SK-N-SH treated with all-trans-retinoic acid at 6 μM for 48 hours (cell line): Measurements from ENCODE around the gene UQCR11.

Experiments used
- ARNTL ChIP-seq: fragments of 450-650 bp; formaldehyde crosslinking; IDR thresholded peaks from 2 replicates; pipeline ENCODE4 v1.5.0; 2020; ENCODE audit warnings: low read depth, mild to moderate bottlenecking, moderate library complexity, borderline replicate concordance
- BACH2 ChIP-seq: fragments of 250-450 bp; sonication (Bioruptor Pico); IDR thresholded peaks from 2 replicates; pipeline ENCODE4 v1.9.0; 2021; ENCODE audit warnings: mild to moderate bottlenecking, borderline replicate concordance
- CREB5 ChIP-seq: fragments of 250-450 bp; sonication (Bioruptor Pico); IDR thresholded peaks from 2 replicates; pipeline ENCODE4 v1.5.1; 2020; ENCODE audit warnings: low read depth, mild to moderate bottlenecking, moderate library complexity
- CSDC2 ChIP-seq: fragments of 250-450 bp; sonication (Bioruptor Pico); IDR thresholded peaks from 2 replicates; pipeline ENCODE4 v1.5.0; 2020; ENCODE audit warnings: mild to moderate bottlenecking, moderate library complexity
- ESRRG ChIP-seq: fragments of 250-450 bp; sonication (Bioruptor Pico); IDR thresholded peaks from 2 replicates; pipeline ENCODE4 v1.6.1; 2021; ENCODE audit warnings: mild to moderate bottlenecking
- GLIS3 ChIP-seq: fragments of 250-450 bp; sonication (Bioruptor Pico); IDR thresholded peaks from 2 replicates; pipeline ENCODE4 v1.5.0; 2020; ENCODE audit warnings: mild to moderate bottlenecking, moderate library complexity
- ISL1 ChIP-seq: fragments of 250-450 bp; sonication (Bioruptor Pico); IDR thresholded peaks from 2 replicates; pipeline ENCODE4 v2.1.2; 2022; ENCODE audit warnings: mild to moderate bottlenecking, moderate library complexity
- POU6F1 ChIP-seq: fragments of 250-450 bp; sonication (Bioruptor Pico); IDR thresholded peaks from 2 replicates; pipeline ENCODE4 v1.8.0; 2021; ENCODE audit warnings: low read depth, mild to moderate bottlenecking, moderate library complexity, borderline replicate concordance
- PPARA ChIP-seq: fragments of 250-450 bp; sonication (Bioruptor Pico); IDR thresholded peaks from 2 replicates; pipeline ENCODE4 v1.5.0; 2020; ENCODE audit warnings: mild to moderate bottlenecking, borderline replicate concordance
- RARB ChIP-seq: fragments of 250-450 bp; sonication (Bioruptor Pico); IDR thresholded peaks from 2 replicates; pipeline ENCODE4 v1.8.0; 2021; ENCODE audit warnings: mild to moderate bottlenecking, moderate library complexity
- SNAI2 ChIP-seq: fragments of 250-450 bp; sonication (Bioruptor Pico); IDR thresholded peaks from 2 replicates; pipeline ENCODE4 v1.5.0; 2020; ENCODE audit warnings: mild to moderate bottlenecking, moderate library complexity
- TCF4 ChIP-seq: fragments of 250-450 bp; sonication (Bioruptor Pico); IDR thresholded peaks from 2 replicates; pipeline ENCODE4 v1.8.0; 2021; ENCODE audit warnings: mild to moderate bottlenecking, moderate library complexity, borderline replicate concordance
- ZFP3 ChIP-seq: fragments of 250-450 bp; sonication (Bioruptor Pico); IDR thresholded peaks from 2 replicates; pipeline ENCODE4 v1.5.0; 2020; ENCODE audit warnings: mild to moderate bottlenecking, moderate library complexity
- ZFP30 ChIP-seq: fragments of 450-650 bp; formaldehyde crosslinking; IDR thresholded peaks from 2 replicates; pipeline ENCODE4 v1.5.0; 2022; ENCODE audit warnings: mild to moderate bottlenecking, moderate library complexity

- TF ChIP-seq RARB (CRISPR knock-in tag), result no peak
- TF ChIP-seq ESRRG (CRISPR knock-in tag), result no peak
- no peak for TF ChIP-seq ZFP30
- TF ChIP-seq BACH2 (CRISPR knock-in tag), result no peak
- no peak for TF ChIP-seq GLIS3 (CRISPR knock-in tag)
- no peak for TF ChIP-seq PPARA (CRISPR knock-in tag)
- TF ChIP-seq ZFP3, result no peak
- no peak for TF ChIP-seq SNAI2 (CRISPR knock-in tag)
- no peak for TF ChIP-seq TCF4
- no peak for TF ChIP-seq CSDC2 (CRISPR knock-in tag)
- no peak for TF ChIP-seq ARNTL (CRISPR knock-in tag)
- TF ChIP-seq POU6F1 (CRISPR knock-in tag), result no peak
- TF ChIP-seq ISL1 (CRISPR knock-in tag), result no peak
- no peak for TF ChIP-seq CREB5
Observed at GRCh38 chr19:1624458-1624857, 19.2 kb upstream of the UQCR11 start.
